HG03565 (cell line): ENCODE data around the gene FOXP1.
A peak's percentile ranks its signal among the peaks of the same experiment; 100 is the strongest.
"Not testable (repeated sequence)": the region's sequence is repeated elsewhere in the genome, so short reads cannot be mapped to it uniquely, and the experiment has no call there.

Experiments used
- ATAC-seq: cut with Tn5 transposase; IDR thresholded peaks from one replicate; pipeline ENCODE4 v1.9.1; 2021; ENCODE audit warnings: mild to moderate bottlenecking, moderate library complexity; ENCODE audit not compliant: unreplicated experiment

Gene FOXP1

DNA sequence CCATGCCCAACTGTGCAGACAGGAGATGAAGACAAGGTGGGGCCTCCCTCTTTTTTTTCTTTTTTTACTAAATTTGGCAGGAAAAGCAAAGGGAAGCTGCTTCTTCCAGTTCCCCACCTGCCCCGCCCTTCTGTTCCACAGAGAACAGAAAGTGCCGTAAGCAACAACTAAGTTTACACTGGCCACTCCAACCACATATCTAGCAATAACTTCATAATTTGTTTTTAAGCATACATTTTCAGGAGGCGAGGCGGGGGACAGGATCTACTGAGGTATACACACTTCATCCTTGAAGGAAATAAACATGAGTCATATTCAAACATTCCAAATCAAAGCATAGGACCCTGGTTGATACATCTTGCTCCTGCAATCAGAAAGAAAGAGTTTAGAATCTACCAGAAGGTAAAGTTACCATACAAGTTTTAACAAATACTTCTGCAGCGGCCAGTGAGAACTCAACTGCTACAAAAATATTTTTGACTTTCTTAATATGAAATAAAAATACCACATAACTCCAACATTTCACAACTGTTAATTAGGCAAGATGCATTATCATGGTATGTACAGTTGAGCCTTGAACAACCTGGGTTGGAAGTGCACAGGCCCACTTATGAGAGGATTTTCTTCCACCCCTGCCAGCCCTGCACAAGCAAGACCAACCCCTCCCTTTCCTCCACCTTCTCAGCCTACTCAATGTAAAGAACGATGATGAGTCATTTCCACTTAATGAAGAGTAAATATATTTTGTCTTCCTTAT is 50.7 kb downstream of the FOXP1 start:
- ATAC-seq = no peak

DNA sequence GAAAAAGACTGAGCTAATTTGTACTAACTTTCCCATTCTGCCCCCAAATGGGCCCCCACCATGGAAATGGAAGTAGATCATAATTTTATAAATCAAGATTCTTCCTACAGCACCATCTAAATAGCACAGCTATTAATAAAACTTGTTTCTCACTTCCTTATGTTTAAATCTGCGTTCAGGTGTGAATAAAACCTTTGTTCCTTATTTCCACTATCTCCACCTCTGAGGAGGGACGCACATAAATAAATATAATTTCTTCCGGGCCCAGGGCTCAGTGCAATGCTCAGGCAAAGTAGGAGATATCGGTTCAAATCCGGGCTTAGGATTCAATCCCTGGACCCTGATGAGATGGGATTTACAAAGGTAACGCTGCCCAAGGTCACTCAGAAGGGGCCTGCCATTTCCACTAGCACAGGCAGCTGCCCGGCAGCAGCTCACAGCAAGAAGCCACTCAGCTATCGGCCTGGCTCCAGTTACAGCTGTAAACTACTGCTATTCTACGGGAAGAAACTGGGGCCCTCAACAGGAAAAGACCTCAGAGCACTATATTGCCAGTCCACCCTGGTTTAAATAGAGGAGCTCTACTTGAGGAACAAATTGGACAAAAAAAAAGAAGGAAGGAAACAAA is 52.5 kb downstream of the FOXP1 start:
- ATAC-seq = no peak

GRCh38 chr3:71528816-71529215 is 54.7 kb downstream of the FOXP1 start:
- ATAC-seq = no peak

- ATAC-seq = not testable (repeated sequence)
Measured at GRCh38 chr3:71526448-71526847, 57.1 kb downstream of the FOXP1 start.

GRCh38 chr3:71525391-71525790 is 58.1 kb downstream of the FOXP1 start:
- ATAC-seq = no peak

GRCh38 chr3:71524672-71525071 is 58.9 kb downstream of the FOXP1 start:
- ATAC-seq = no peak

DNA sequence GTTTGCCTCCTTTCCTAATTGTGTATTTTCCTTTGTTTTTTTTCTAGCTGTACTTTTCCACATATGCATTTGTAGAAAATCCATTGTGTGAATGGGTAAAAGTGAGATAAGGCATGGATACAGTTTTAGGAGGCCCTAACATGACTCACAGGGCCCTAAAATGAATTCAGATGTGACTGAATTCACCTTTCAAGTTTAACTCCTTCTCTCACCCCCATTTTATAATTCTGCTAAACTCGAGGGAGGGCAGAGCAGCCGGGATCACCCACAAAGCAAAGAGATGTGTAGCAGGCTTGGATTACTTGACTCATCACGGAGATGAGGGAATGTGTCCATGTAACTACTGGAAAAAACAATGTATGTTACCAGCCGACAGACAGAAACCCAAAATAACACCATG is 59.9 kb downstream of the FOXP1 start:
- no peak for ATAC-seq

DNA sequence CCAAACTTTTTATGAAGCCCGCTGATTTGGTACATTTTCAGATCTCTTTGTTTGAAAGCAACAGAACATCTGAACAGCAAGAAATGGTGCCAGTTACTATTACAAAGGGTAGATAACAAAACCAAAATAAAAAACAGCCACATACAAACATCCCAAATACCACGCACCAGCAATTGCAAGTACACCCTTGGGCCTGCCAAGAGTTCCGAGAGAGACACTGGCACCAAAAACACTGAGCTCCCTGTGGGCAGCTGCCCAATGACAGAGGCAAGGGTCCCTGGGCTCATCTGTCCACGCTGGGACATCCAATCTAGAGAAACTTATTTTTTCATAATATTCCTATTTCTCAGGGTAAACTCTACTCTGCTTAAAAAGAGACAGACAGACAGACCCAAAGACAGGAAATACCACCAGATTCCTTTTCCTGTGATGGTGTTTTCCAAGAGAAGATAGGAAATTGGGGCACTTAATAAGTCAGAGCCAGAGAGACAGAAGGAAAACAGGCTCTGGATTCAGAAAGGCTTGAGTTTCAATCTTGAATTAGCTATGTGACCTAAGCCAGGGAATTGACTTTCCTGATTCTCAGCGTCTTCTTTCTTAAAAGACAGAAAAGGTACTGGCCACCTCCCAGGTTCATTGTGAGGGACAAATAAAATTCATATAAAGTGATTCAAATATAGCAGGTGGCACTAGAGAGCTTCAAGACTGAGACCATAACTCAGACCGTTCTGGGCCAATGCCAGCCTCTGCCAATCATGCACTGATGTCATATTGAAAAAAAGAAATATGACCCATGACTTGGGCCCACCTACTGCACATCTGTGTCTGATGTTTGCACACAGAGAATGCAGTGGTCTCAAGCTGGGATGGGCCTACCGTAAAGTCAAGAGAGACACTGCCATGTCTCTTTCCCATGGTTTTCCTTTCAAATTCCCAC is 61.3 kb downstream of the FOXP1 start:
- no peak for ATAC-seq

GRCh38 chr3:71521021-71521352 is 62.5 kb downstream of the FOXP1 start:
- no peak for ATAC-seq

DNA sequence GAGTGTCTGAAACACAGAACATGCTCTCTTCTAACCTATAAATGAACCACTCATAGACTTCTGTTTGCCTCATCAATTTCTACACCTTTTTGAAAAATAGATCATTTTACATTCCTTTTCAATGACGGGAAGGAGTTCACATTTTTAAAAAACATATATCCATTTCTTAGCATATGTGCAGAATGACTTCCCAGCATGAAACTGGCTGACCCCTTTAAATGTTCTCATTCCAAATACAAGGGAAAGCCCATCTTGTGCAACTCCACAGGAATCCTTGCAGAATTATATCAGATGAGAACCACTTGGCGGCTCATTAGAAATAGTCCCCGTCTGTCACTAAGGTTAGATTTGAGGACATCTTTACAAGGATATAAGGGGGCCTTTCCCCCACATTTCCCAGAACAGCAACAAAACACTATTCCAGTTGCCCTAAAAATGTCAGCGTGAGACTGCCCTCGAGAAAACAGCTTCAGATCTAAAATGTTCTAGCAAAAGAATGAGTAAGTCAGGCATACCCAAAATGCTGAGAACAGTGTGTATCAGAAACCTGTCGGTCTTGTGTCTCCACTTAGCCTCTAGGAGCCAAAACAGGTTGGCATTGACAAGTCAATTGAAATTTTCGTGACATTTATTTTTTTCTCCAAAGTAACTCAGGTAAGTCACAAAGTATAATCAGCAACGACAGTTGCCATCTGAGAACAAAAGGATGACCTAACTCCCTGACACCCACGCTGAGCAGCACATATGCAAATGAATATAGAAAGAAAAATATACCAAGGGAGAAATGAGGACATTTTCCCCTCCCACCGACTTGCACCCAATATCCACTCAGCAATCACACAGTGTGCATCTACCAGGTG is 63.1 kb downstream of the FOXP1 start:
- no peak for ATAC-seq

GRCh38 chr3:71518089-71518488 is 65.4 kb downstream of the FOXP1 start:
- no peak for ATAC-seq

DNA sequence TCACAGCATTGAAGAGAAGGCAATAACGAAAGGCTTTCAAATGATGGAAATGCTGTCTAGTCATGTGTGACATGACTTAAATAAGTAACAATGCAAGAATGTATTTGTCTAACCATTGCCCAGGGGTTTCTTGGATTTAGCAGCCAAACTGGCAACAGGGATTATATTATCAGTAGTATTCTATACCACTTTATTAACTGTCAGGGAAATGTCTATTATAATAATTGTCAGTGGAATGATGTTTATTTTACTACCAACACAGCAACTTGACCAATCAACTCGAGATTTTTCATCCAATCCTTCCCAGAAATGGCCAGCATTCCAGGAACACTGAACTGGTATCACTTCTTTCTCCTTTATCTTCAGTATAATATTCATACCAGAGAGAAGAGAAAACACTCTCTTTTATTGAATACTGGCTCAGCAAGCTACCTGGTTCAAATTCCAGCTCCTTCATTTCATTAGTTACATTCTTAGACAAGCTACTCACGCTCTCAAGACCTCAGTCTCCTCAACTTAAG is 66.2 kb downstream of the FOXP1 start:
- no peak for ATAC-seq

DNA sequence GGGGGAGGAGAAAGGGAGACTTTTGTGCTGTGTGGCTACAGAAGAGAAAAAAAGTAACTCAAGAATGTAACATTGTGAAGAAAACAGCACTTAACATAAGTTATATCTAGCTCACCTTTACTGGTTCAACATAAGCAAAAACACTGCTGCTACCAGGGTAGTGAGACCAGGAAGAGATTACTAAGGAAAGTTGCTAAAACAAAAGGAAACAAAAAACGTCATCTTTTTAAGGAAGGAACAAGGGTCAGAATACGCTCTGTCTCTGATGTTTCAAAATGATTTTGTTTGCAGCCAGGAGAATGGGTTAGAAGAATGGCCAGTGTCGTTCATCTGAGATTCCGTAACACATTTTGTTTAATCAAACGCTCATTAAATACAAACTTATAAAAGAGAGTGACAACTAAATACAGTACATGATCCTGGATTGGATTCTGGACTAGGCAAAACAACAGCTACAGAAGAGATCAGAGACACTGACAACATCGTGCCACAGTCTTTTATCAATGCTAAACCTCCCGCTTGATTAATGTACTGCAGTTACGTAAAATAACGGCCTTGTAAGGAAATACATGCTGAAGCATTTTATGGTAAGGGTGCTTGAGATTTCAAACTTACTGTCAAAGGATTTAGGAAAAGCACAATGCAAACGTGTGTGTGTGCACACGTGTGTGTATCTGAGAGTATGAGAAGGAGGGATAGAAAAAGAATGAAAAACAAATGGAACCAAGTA is 67.7 kb downstream of the FOXP1 start:
- no peak for ATAC-seq

DNA sequence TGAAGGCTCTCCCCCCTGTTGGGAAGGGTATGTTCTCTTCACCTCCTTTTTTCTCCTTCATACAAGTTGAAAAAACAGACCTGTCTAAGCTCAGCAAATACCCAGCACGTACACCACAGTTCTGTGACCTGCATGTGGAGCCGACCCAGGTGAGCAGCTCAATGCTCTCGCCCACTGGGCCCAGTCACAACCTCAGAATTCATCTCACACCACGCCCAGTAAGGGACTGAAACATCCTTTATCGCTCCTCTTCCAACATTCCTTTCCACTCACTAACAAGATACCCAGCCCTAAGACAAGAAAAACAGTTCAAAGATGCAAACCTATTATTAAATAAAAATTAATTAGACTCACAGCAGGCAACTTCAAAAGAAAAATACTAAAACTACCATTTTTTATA is 68.9 kb downstream of the FOXP1 start:
- ATAC-seq = no peak

DNA sequence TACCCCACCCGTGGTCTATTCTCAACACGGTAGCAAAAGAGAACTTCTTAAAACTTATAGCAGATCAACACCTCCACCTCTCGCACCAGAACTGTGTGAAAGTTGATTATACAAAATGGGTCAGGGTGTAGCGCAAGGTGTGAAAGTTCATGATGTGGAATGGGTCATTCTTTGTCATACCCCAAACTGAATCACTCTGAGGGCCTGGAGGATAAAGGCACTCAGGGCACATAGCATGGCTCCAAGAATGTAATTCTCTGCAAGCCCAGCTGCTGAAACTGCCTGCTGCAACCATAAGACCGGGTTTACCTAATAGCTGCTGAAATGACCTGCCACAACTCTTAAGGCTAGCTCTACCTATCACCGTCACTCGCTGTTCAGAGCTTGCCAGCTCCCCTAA is 70.0 kb downstream of the FOXP1 start:
- no peak for ATAC-seq

GRCh38 chr3:71513081-71513480 is 70.4 kb downstream of the FOXP1 start:
- ATAC-seq = no peak

- no peak for ATAC-seq
Measured at GRCh38 chr3:71512544-71512943, 71.0 kb downstream of the FOXP1 start.

DNA sequence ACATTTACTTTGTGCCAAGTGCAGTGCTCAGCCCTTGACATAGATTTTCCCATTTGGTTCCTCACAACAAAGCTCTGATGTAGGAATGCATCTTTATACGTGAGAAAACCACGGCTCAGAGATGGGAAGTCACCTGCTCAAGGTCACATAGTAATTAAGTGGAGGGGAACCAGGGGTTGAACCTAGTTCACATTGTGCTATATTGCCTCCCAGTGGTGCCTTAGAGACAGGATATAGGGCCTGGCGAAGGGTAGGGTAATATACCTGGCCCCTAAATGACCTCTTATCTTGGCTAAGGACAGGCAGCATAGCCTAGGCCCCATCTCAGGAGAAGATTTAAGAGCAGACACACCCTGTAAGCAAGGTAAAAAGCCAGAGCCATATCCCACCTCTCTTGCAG is 71.5 kb downstream of the FOXP1 start:
- ATAC-seq = peak; percentile 54

GRCh38 chr3:71511446-71511845 is 72.1 kb downstream of the FOXP1 start:
- ATAC-seq = no peak

GRCh38 chr3:71511037-71511436 is 72.5 kb downstream of the FOXP1 start:
- no peak for ATAC-seq
